Neural progenitor cell (in vitro differentiated cells): ENCODE data around the gene ARL2. TPM values are rescaled to one million over a fixed set of nuclear protein-coding genes. Genes with fewer than 3 reads are reported as not detected.
A peak's percentile ranks its signal among the peaks of the same experiment; 100 is the strongest.

ENCODE experiments used
- DNase-seq: peaks from one replicate; pipeline ENCODE4 v3.0.0-alpha.2; 2016; ENCODE audit warnings: low spot score
- H2AFZ ChIP-seq: fragments of 200-600 bp; sonication (generic); replicated peaks from 2 replicates; pipeline ENCODE4 v1.6.1; 2016; ENCODE audit warnings: antibody characterized with exemption
- H3F3A ChIP-seq: fragments of 200-600 bp; sonication (generic); 2 replicates; pipeline ENCODE4 v1.6.1; 2016; ENCODE audit warnings: antibody characterized with exemption, low read depth
- H3K27ac ChIP-seq: fragments of 200-600 bp; sonication (generic); 2 replicates; pipeline ENCODE4 v1.5.1; 2016; ENCODE audit warnings: mild to moderate bottlenecking
- H3K27me3 ChIP-seq: fragments of 200-600 bp; sonication (generic); 2 replicates; pipeline ENCODE4 v1.6.1; 2016; ENCODE audit warnings: mild to moderate bottlenecking, moderate library complexity
- H3K36me3 ChIP-seq: fragments of 200-600 bp; sonication (generic); 2 replicates; pipeline ENCODE4 v1.5.1; 2016
- H3K4me1 ChIP-seq: fragments of 200-600 bp; sonication (generic); 2 replicates; pipeline ENCODE4 v1.6.1; 2016; ENCODE audit warnings: mixed run types
- H3K4me2 ChIP-seq: fragments of 200-600 bp; sonication (generic); 2 replicates; pipeline ENCODE4 v1.6.1; 2016
- H3K4me3 ChIP-seq: fragments of 200-600 bp; sonication (generic); 2 replicates; pipeline ENCODE4 v1.5.1; 2016
- H3K79me2 ChIP-seq: fragments of 200-600 bp; sonication (generic); 2 replicates; pipeline ENCODE4 v1.6.1; 2016; ENCODE audit warnings: low read depth
- H3K9ac ChIP-seq: fragments of 200-600 bp; sonication (generic); 2 replicates; pipeline ENCODE4 v1.6.1; 2016
- H3K9me3 ChIP-seq: fragments of 200-600 bp; sonication (generic); 2 replicates; pipeline ENCODE4 v1.5.1; 2016; ENCODE audit warnings: low read depth
- H4K20me1 ChIP-seq: fragments of 200-600 bp; sonication (generic); 2 replicates; pipeline ENCODE4 v1.6.1; 2016; ENCODE audit warnings: low read depth
- H3K27ac Mint-ChIP-seq: 3 replicates; pipeline ENCODE4 v1.8.0; 2021; ENCODE audit warnings: mixed read lengths
- H3K27me3 Mint-ChIP-seq: 2 replicates; pipeline ENCODE4 v1.8.0; 2022; ENCODE audit warnings: low read depth, mild to moderate bottlenecking, inconsistent platforms, moderate library complexity, mixed read lengths; ENCODE audit not compliant: insufficient read depth
- H3K36me3 Mint-ChIP-seq: 3 replicates; pipeline ENCODE4 v1.8.0; 2021; ENCODE audit warnings: mixed read lengths
- H3K4me1 Mint-ChIP-seq: 3 replicates; pipeline ENCODE4 v1.8.0; 2021; ENCODE audit warnings: mixed read lengths
- H3K4me3 Mint-ChIP-seq: 3 replicates; pipeline ENCODE4 v1.8.0; 2021; ENCODE audit warnings: mild to moderate bottlenecking, moderate library complexity, mixed read lengths
- H3K9me3 Mint-ChIP-seq: 3 replicates; pipeline ENCODE4 v1.8.0; 2020; ENCODE audit warnings: mixed read lengths
- CTCF ChIP-seq: fragments of 200-600 bp; sonication (generic); IDR thresholded peaks from 2 replicates; pipeline ENCODE4 v1.5.1; 2017; ENCODE audit warnings: antibody characterized with exemption, mild to moderate bottlenecking
- EZH2 ChIP-seq: fragments of 200-600 bp; sonication (generic); IDR thresholded peaks from 2 replicates; pipeline ENCODE4 v1.6.1; 2017; ENCODE audit warnings: antibody characterized with exemption, mild to moderate bottlenecking, moderate library complexity
- EZH2phosphoT487 ChIP-seq: fragments of 200-600 bp; sonication (generic); IDR thresholded peaks from 2 replicates; pipeline ENCODE4 v1.6.1; 2017; ENCODE audit warnings: antibody characterized with exemption
- total RNA-seq: library from RNA; depleted of rRNA; stranded (reverse); fragments of >200 nt; gene quantifications from 2 replicates; pipeline ENCODE4 v1.2.3, GENCODE V29; 2015; ENCODE audit warnings: low replicate concordance

The ARL2 gene
- total RNA-seq, 1 donor from 2014 or later, result 171 TPM

DNA sequence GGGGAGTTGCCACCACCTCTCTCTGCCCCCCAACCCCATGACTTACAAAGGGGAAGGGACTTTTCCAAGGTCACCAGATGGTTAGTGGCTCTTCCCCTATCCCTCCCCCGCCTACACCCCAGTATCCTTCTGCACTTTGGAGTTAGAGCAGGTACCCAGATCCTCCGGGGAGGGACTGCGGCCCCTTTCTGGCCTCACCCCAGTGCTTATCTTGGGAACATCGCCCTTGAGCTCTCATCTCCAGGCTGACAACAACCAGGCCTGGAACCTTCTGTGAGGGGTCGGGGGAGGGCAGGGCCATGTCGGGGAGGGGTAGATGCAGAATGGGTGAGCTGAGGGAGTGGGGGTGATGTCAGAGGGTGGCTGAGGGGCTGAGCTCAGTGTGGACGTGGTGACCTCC, 51.9 kb downstream of the ARL2 start:
- H3K4me2 ChIP-seq, result no peak overlapping the region
- no peak overlapping the region for H3K4me3 ChIP-seq
- H2AFZ ChIP-seq, result no peak overlapping the region
- H3K27ac ChIP-seq, result no peak overlapping the region
- no peaks in the 10 kb centered on the region for H4K20me1 ChIP-seq
- H3K4me1 ChIP-seq, result peaks cover 15% of the 10 kb centered on the region
- H3K79me2 ChIP-seq, result no peaks in the 10 kb centered on the region
- no peak overlapping the region for H3K4me3 Mint-ChIP-seq
- H3K9ac ChIP-seq, result no peak overlapping the region
- no peaks in the 10 kb centered on the region for H3K9me3 ChIP-seq
- H3K27me3 Mint-ChIP-seq, result peaks cover 2% of the 10 kb centered on the region
- no peaks in the 10 kb centered on the region for H3K27me3 ChIP-seq
- DNase-seq, result no peak
- H3K4me1 Mint-ChIP-seq, result peaks cover 5% of the 10 kb centered on the region
- TF ChIP-seq CTCF (no peak), EZH2phosphoT487 (no peak), EZH2 (no peak)
- no peak overlapping the region for H3K27ac Mint-ChIP-seq
- no peaks in the 10 kb centered on the region for H3K9me3 Mint-ChIP-seq
- H3K36me3 Mint-ChIP-seq, result no peaks in the 10 kb centered on the region
- H3K36me3 ChIP-seq, result no peaks in the 10 kb centered on the region
- H3F3A ChIP-seq, result peaks cover 8% of the 10 kb centered on the region

DNA sequence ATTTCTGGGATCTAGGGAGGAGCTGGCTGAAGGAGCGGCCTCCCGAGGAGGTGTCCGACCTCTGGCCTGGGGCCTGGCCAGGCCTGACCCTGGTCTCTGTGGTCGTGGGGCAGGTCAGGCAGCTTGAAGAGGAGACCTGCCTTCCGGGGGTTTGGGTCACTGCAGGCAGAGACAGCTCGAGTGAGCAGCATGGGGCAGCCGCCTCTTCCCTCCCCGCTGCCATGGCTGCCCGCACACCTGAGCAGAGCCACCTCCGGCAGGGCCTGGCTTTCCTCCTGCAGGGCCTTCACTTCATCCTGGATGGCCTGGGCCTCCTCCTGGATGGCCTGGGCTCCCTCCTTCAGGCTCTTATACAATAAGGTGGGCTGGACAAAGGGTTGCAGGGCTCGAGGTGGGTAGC, 52.4 kb downstream of the ARL2 start:
- no peak overlapping the region for H3K4me3 ChIP-seq
- no peaks in the 10 kb centered on the region for H3K36me3 ChIP-seq
- H4K20me1 ChIP-seq, result no peaks in the 10 kb centered on the region
- peak overlapping the region; percentile 27 for H3K4me2 ChIP-seq
- H2AFZ ChIP-seq, result peak overlapping the region; percentile 68
- H3K9me3 ChIP-seq, result no peaks in the 10 kb centered on the region
- H3K9ac ChIP-seq, result no peak overlapping the region
- no peak for DNase-seq
- peaks cover 8% of the 10 kb centered on the region for H3F3A ChIP-seq
- H3K9me3 Mint-ChIP-seq, result no peaks in the 10 kb centered on the region
- no peaks in the 10 kb centered on the region for H3K36me3 Mint-ChIP-seq
- H3K27me3 ChIP-seq, result no peaks in the 10 kb centered on the region
- peaks cover 2% of the 10 kb centered on the region for H3K27me3 Mint-ChIP-seq
- H3K27ac Mint-ChIP-seq, result no peak overlapping the region
- peaks cover 2% of the 10 kb centered on the region for H3K4me1 Mint-ChIP-seq
- peaks cover 15% of the 10 kb centered on the region for H3K4me1 ChIP-seq
- no peak overlapping the region for H3K27ac ChIP-seq
- H3K79me2 ChIP-seq, result no peaks in the 10 kb centered on the region
- no peak overlapping the region for H3K4me3 Mint-ChIP-seq
- TF ChIP-seq EZH2phosphoT487 (no peak), CTCF (no peak), EZH2 (no peak)

GRCh38 chr11:65066805-65067291, 52.9 kb downstream of the ARL2 start:
- no peak for TF ChIP-seq EZH2phosphoT487
- H3K4me2 ChIP-seq, result peak overlapping the region; percentile 27

GRCh38 chr11:65067446-65067845, 53.5 kb downstream of the ARL2 start:
- no peak overlapping the region for H3K4me3 ChIP-seq
- H3K27me3 Mint-ChIP-seq, result peaks cover 2% of the 10 kb centered on the region
- no peaks in the 10 kb centered on the region for H3K9me3 Mint-ChIP-seq

More at GRCh38 chr11:65066805-65067291, 52.9 kb downstream of the ARL2 start:
- Mint-ChIP-seq H3K4me1 (peaks cover 2% of the 10 kb centered on the region), H3K27ac (no peak overlapping the region), H3K27me3 (peaks cover under 1% of the 10 kb centered on the region), H3K9me3 (no peaks in the 10 kb centered on the region), H3K4me3 (no peak overlapping the region), H3K36me3 (no peaks in the 10 kb centered on the region)
- DNase-seq, result peak; percentile 37
- Histone ChIP-seq H3F3A (peaks cover 8% of the 10 kb centered on the region), H3K4me3 (no peak overlapping the region), H3K79me2 (no peaks in the 10 kb centered on the region), H3K4me1 (peaks cover 15% of the 10 kb centered on the region), H4K20me1 (no peaks in the 10 kb centered on the region), H2AFZ (peak overlapping the region; percentile 68), H3K27ac (no peak overlapping the region), H3K27me3 (no peaks in the 10 kb centered on the region), H3K36me3 (no peaks in the 10 kb centered on the region), H3K9ac (no peak overlapping the region), H3K9me3 (no peaks in the 10 kb centered on the region)

More at GRCh38 chr11:65067446-65067845, 53.5 kb downstream of the ARL2 start:
- H3K27me3 ChIP-seq, result no peaks in the 10 kb centered on the region
- DNase-seq, result no peak
- H3K4me2 ChIP-seq, result peak overlapping the region; percentile 27
- no peaks in the 10 kb centered on the region for H3K36me3 ChIP-seq
- TF ChIP-seq CTCF (no peak), EZH2 (no peak), EZH2phosphoT487 (no peak)
- Mint-ChIP-seq H3K4me3 (no peak overlapping the region), H3K4me1 (peaks cover 2% of the 10 kb centered on the region), H3K36me3 (no peaks in the 10 kb centered on the region), H3K27ac (peak overlapping the region; percentile 37)
- no peak overlapping the region for H3K9ac ChIP-seq
- H3K27ac ChIP-seq, result no peak overlapping the region
- H3K9me3 ChIP-seq, result no peaks in the 10 kb centered on the region
- no peaks in the 10 kb centered on the region for H4K20me1 ChIP-seq
- H2AFZ ChIP-seq, result no peak overlapping the region
- peaks cover 8% of the 10 kb centered on the region for H3F3A ChIP-seq
- peaks cover 15% of the 10 kb centered on the region for H3K4me1 ChIP-seq
- no peaks in the 10 kb centered on the region for H3K79me2 ChIP-seq
